K562 (cell line): Measurements from ENCODE around the gene ZNF586. TPM values are rescaled to one million over a fixed set of nuclear protein-coding genes. Genes with fewer than 3 reads are reported as not detected.
A peak's percentile ranks its signal among the peaks of the same experiment; 100 is the strongest.

Source experiments
- CHD1 ChIP-seq: fragments of 200-600 bp; sonication (generic); IDR thresholded peaks from one replicate; pipeline ENCODE4 v1.6.1; 2012; ENCODE audit warnings: mild to moderate bottlenecking, moderate library complexity, low read length, inconsistent platforms
- CREB3L1 ChIP-seq: fragments of 450-650 bp; IDR thresholded peaks from 2 replicates; pipeline ENCODE4 v1.6.1; 2014; ENCODE audit warnings: low read depth, mild to moderate bottlenecking, moderate library complexity, borderline replicate concordance
- CTBP1 ChIP-seq: fragments of 450-650 bp; IDR thresholded peaks from 2 replicates; pipeline ENCODE4 v1.6.1; 2016; ENCODE audit warnings: borderline replicate concordance
- CTCF ChIP-seq, 3 experiments: IDR thresholded peaks in 2 of 3; conservative IDR thresholded peaks in 1 of 3; 2 replicates each; pipeline ENCODE4 v1.5.1; 2011 to 2012; ENCODE audit warnings: low read length in 3 of 3, mild to moderate bottlenecking in 3 of 3, control low read depth in 2 of 3, improper control_type of control experiment in 1 of 3, inconsistent platforms in 1 of 3, low read depth in 1 of 3, mixed read lengths in 1 of 3, moderate library complexity in 1 of 3; ENCODE audit not compliant: insufficient read depth in 2 of 3
- RBM15 ChIP-seq: fragments of 200-400 bp; formaldehyde crosslinking; IDR thresholded peaks from 2 replicates; pipeline ENCODE4 v1.6.1; 2018; ENCODE audit warnings: mild to moderate bottlenecking, low read length, moderate library complexity; ENCODE audit not compliant: insufficient read depth
- SP2 ChIP-seq: IDR thresholded peaks from 2 replicates; pipeline ENCODE4 v1.6.1; 2011; ENCODE audit warnings: mild to moderate bottlenecking, low read depth, low read length, moderate library complexity; ENCODE audit not compliant: poor library complexity, severe bottlenecking; ENCODE audit errors: extremely low read depth
- ZBTB9 ChIP-seq: fragments of 450-650 bp; formaldehyde crosslinking; IDR thresholded peaks from 2 replicates; pipeline ENCODE4 v1.4.0; 2020; ENCODE audit warnings: mild to moderate bottlenecking, moderate library complexity
- ZNF133 ChIP-seq: fragments of 250-450 bp; sonication (Bioruptor Pico); IDR thresholded peaks from 2 replicates; pipeline ENCODE4 v1.4.0; 2020; ENCODE audit warnings: mild to moderate bottlenecking
- ZNF407 ChIP-seq: fragments of 450-650 bp; IDR thresholded peaks from 2 replicates; pipeline ENCODE4 v1.6.1; 2016; ENCODE audit warnings: low read depth
- polyA plus RNA-seq, 8 experiments: library from polyadenylated mRNA; depleted of rRNA in 4 of 8; stranded (reverse) in 5 of 8; unstranded in 3 of 8; fragments of >200 nt; fragmentation: Nextera tagmentation in 2 of 8; fragmentation: Illumina TruSeq in 1 of 8; extraction: Ambion mirVana in 2 of 8; extraction: Trizol in 1 of 8; gene quantifications; 2 replicates each; pipeline versions ENCODE4 v1.2.1 to v1.2.3, GENCODE V29; 2011 to 2014; ENCODE audit warnings: inconsistent platforms in 1 of 8, missing spikeins in 1 of 8
- total RNA-seq, 7 experiments: library from RNA; depleted of rRNA in 6 of 7; stranded (reverse); fragments of >200 nt in 6 of 7; fragmentation: Illumina TruSeq in 2 of 7; extraction: Trizol in 2 of 7; gene quantifications; 2 replicates each; pipeline versions ENCODE4 v1.2.1 to v1.2.3, GENCODE V29; 2011 to 2021; ENCODE audit warnings: low replicate concordance in 1 of 7
- TF ChIP-seq, protein P1 (sequence below): fragments of 200-800 bp; sonication (Bioruptor generic); IDR thresholded peaks from 2 replicates; pipeline ENCODE4 v1.6.1; 2017; ENCODE audit warnings: missing genetic modification characterization, missing compliant biosample characterization

Gene ZNF586
- total and polyA plus RNA-seq, 9 of the 15 experiments (the other 6 are each of a cell fraction or from before 2014, with no cell fraction given) = 2.5 to 12.6 (median 8.4) TPM

DNA sequence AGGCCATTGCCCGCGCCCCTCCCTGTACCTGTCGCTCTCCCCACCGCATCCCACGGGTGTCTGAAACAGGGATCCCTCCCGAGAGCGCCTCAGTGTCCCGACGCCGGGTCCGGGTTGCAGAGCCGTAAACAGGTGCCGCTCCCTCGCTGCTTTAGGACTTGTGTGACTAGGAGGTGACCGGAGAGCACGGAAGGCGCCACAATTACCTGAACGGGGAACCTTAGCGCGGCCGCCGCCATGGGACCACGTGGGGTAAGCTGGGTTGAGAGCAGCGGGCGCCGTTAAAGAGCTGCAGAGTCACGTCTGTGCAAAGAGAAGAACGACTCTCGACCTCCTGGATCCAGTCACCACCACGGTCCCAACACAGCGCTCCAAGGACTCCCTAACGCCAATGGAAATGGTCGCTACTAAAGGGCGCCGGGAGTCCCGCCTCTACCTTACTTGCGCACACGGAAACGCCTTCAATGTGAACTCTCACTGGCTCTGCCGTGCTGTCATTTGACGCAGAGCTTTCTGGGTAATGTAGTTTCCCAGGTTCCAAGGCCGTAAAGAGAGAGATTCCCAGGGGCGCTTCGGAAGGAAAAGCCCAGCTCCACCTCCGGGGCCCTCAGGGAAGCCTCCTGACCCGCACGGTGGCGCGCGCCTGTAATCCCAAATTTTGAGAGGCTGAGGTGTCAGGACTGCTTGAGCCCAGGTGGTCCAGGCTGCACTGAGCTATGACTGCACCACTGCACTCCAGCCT, 45.2 kb downstream of the ZNF586 start, which contains the start of gene ZNF552 (continued):
- TF ChIP-seq ZBTB9 (CRISPR knock-in tag) (peak; percentile 63; the same call in 1 of the 2 replicates), SP2 (peak; percentile 72), ZNF407 (no peak), CTCF (IDR thresholded peaks at IDR 0.05 in 2 of 3, conservative IDR thresholded peaks at IDR 0.05 in 1 of 3; ENCODE audit: insufficient read depth in 2 of 3, low read depth in 1 of 3, low read length in 3 of 3) (no peak), CTBP1 (peak; percentile 22; the same call in 1 of the 2 replicates), CHD1 (no peak), CREB3L1 (peak; percentile 77; the same call in 1 of the 2 replicates), ZNF133 (CRISPR knock-in tag) (no peak), RBM15 (no peak)
- TF ChIP-seq, protein P1, sequence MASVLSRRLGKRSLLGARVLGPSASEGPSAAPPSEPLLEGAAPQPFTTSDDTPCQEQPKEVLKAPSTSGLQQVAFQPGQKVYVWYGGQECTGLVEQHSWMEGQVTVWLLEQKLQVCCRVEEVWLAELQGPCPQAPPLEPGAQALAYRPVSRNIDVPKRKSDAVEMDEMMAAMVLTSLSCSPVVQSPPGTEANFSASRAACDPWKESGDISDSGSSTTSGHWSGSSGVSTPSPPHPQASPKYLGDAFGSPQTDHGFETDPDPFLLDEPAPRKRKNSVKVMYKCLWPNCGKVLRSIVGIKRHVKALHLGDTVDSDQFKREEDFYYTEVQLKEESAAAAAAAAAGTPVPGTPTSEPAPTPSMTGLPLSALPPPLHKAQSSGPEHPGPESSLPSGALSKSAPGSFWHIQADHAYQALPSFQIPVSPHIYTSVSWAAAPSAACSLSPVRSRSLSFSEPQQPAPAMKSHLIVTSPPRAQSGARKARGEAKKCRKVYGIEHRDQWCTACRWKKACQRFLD (CRISPR knock-in tag) = peak; percentile 53; the same call in 1 of the 2 replicates
